Left kidney (tissue), 2 donors: ENCODE data around the gene MAP6. TPM values are rescaled to one million over a fixed set of nuclear protein-coding genes. Genes with fewer than 3 reads are reported as not detected.
A peak's percentile ranks its signal among the peaks of the same experiment; 100 is the strongest.

Experiments used
- DNase-seq: peaks from one replicate; pipeline ENCODE4 v3.0.0-alpha.2; 2013
- polyA plus RNA-seq: library from polyadenylated mRNA; unstranded; fragments of 120-200 nt; gene quantifications from one replicate; pipeline ENCODE4 v1.2.1, GENCODE V29; 2013; ENCODE audit not compliant: insufficient read length

MAP6 gene
- polyA plus RNA-seq, 1 donor, result 8.6 TPM

DNA sequence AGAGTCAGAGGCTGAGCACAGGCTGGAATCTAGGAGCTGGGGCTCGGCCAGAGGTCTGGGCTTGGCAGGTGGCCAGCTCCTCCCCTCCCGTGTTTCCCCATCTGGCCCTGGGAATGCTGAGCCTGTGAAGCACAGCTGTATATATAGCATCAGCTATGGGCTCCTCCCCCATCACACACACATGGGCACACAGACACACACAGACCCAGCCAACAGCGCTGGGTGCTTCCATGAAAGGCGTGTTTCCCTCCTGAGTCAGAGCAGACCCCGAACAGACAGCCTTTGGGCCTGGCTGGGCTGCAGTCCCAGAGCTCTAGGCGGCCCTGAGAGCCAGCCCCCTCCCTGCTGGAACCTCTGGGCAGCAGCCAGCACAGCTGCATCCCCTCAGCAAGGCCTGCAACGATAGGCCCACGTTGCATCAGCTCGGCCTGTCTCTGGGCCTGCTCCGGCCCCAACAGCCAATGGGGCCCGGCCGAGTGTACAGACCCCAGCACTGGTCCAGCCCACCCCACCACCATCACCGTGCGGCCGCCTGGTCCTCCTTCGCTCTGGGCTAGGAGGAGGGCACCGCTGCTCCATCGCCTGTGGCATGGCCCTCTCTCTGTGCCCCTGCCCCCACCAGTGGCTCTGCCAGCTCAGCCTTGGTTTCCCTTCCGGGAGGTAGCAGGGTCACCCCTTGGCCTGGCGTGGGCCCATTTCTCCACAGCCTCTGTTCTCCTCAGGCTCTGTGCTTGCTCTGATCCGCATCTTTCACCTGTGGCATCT is 114.4 kb downstream of the MAP6 start:
- DNase-seq, result peak; percentile 87

GRCh38 chr11:75553889-75554257 is 115.0 kb downstream of the MAP6 start:
- DNase-seq, result no peak

- DNase-seq, result no peak
Observed at GRCh38 chr11:75553182-75553581, 115.7 kb downstream of the MAP6 start.

GRCh38 chr11:75549370-75549958 is 119.4 kb downstream of the MAP6 start:
- DNase-seq, result no peak

DNA sequence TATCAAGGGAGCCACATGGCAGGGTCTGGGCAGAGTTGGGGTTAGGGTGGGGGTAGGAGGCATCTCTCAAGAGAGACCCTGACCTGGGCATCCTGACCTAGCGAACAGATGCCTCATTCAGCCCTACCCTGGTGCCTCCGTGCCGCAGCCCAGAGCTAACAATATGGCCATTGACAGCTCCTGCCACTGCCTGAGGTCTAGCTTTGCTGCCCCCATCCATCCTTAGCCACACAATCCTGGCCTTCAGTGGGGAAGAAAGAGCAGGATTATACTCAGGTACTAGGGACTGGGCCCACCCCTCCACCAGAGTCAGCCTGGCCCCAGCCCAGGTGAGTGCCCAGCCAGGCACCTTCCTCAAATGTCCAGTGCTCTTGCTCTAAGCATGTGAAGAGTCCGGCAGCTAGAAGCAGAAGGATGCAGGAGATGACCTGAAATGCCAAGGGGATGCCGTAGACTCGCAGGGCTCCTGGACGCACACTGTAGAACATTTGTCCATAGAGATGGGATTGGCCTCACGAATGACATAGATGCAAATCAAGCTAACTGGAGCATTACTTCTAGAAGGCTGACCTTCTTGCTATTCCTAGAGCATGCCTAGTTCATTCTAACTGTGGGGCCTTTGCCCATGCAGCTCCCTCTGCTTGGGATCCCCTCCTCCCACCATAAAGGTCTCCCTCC is 120.1 kb downstream of the MAP6 start:
- DNase-seq, result no peak

DNA sequence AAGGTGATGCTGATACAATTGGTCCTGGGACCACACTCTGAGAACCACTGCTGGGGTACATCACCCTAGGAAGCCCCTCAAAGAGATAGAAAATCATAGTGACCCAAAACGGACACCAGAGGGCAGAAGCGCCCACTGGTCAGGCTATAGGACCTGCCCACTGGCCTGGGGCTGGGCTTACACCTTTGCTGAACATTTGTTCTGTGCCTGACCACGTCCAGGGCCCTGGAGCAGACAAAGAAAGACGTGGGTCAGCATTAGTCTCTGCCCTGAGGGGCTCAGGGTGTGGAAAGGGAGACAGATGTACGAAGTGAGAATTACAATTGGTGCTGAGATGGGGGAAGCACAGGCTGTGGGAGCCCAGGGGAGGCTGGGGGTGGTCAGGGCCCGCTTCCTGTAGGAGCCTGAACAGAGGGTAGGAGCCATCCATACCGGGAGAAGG is 121.2 kb downstream of the MAP6 start:
- peak; percentile 77 for DNase-seq

GRCh38 chr11:75547177-75547576 is 121.7 kb downstream of the MAP6 start:
- no peak for DNase-seq

DNA sequence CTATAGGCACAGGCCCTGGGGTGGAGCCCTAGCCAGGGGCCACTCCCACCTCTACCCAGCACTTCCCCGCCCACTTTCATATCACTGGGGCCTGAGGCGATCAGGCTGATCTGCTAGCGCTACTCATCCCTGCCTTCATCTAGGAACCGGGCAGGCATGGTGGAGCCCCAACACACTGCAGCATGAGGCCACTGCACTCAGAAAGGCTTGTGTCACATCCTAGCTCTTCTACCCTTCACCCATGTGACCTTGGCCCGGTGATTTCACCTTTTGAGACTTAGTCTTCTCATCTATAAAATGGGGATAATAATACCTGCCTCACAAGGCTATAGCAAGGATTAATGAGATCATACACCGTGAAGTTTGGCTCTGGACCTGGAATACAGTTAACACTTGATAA is 125.0 kb downstream of the MAP6 start:
- no peak for DNase-seq

GRCh38 chr11:75542088-75542438 is 126.8 kb downstream of the MAP6 start:
- no peak for DNase-seq

- DNase-seq, result no peak
Observed at GRCh38 chr11:75541193-75542087, 127.4 kb downstream of the MAP6 start.

DNA sequence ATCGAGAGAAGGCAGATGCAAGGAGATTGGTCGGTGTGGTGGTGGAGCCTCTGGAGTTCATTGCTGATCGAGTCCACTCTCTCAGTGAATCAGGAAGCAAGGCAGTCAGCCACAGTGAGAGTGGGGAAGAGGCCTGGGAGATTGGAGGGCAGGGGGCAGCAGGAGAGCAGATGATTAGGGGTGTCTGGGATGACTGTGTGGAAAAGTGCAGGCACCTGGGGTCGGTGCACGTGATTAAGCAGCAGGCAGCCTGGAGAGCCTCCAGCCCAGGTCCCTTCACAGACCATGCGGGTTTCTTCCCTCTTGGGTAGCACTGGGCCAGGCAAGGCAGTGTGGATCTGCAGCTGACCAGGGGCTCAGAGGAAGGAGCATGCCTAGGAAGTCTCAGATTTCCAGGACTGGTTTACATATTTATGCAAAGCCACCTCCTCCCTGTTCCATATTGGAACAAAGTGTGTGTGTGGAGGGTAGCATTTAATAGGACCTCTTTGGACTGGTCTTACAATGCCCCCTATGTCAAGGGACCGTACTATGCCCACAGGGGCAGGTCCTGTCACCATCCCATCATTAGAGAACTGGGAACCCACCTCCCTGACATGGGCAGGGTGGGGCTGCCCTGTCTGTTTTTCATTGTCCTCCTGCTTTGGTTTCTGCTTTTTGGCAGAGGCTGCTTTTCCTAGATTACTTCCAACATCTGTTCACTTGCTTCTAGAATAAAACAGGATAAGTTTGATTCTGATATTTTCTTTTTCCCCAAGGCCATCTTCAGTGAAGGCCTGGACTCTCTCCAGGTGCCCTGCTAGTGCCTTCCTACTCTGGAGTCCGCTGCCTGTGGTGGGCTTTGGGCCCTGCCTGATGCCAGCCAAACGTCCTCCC is 129.1 kb downstream of the MAP6 start:
- DNase-seq, result no peak

GRCh38 chr11:75538150-75538942 is 130.5 kb downstream of the MAP6 start:
- no peak for DNase-seq

DNA sequence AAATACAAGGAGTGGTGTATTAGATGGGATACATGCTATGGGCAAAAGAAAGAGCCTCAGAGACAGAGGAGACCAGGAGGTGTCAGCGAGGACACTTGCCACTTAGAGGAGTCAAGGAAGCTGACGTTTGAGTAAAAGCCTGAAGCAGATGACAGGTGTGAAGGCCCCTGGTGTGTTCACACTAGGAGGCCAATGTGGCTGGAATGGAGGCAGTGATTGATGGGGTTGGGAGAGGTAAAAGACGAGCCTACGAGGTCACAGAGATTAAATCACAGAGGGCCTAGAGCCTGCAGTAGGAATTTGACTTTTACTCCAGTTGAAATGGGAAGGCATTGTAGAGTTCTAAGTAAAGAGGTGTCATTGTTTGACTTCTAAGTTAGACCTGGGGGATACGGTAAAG is 131.1 kb downstream of the MAP6 start:
- DNase-seq, result no peak

Other genes with a start within 250 kb of the MAP6 start
- gene KLHL35, start 235.8 kb downstream of the MAP6 start, polyA plus RNA-seq, result 0.67 TPM
- 11.7 TPM for gene GDPD5, start 143.1 kb downstream of the MAP6 start, polyA plus RNA-seq
- 261 TPM for gene SERPINH1, start 106.8 kb downstream of the MAP6 start, polyA plus RNA-seq
- 1.1 TPM for gene MOGAT2, start 48.8 kb upstream of the MAP6 start, polyA plus RNA-seq
- gene DGAT2, start 99.7 kb upstream of the MAP6 start, polyA plus RNA-seq, result 4.6 TPM
- gene UVRAG, start 146.2 kb upstream of the MAP6 start, polyA plus RNA-seq, result 19.5 TPM